ENCODE data around the gene WWOX. TPM values are rescaled to one million over a fixed set of nuclear protein-coding genes. Genes with fewer than 3 reads are reported as not detected.
A peak's percentile ranks its signal among the peaks of the same experiment; 100 is the strongest.

The WWOX gene
- total RNA-seq, 1 donor from 2014 or later: 28.2 TPM

- no peaks in the 10 kb centered on the region for H3K9me3 Mint-ChIP-seq
- H3K27ac Mint-ChIP-seq: no peak overlapping the region
- TF ChIP-seq, protein P1, sequence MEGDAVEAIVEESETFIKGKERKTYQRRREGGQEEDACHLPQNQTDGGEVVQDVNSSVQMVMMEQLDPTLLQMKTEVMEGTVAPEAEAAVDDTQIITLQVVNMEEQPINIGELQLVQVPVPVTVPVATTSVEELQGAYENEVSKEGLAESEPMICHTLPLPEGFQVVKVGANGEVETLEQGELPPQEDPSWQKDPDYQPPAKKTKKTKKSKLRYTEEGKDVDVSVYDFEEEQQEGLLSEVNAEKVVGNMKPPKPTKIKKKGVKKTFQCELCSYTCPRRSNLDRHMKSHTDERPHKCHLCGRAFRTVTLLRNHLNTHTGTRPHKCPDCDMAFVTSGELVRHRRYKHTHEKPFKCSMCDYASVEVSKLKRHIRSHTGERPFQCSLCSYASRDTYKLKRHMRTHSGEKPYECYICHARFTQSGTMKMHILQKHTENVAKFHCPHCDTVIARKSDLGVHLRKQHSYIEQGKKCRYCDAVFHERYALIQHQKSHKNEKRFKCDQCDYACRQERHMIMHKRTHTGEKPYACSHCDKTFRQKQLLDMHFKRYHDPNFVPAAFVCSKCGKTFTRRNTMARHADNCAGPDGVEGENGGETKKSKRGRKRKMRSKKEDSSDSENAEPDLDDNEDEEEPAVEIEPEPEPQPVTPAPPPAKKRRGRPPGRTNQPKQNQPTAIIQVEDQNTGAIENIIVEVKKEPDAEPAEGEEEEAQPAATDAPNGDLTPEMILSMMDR (conservative IDR thresholded peaks at IDR 0.05): no peak
- DNase-seq (ENCODE audit: extremely low spot score, unreplicated experiment): no peak
- no peak overlapping the region for H3K4me3 Mint-ChIP-seq
- H3K27me3 Mint-ChIP-seq: no peaks in the 10 kb centered on the region
- peaks cover 3% of the 10 kb centered on the region for H3K36me3 Mint-ChIP-seq
- H3K4me1 Mint-ChIP-seq (ENCODE audit: unreplicated experiment): peaks cover 13% of the 10 kb centered on the region
Observed at GRCh38 chr16:78520470-78520869, 421.0 kb downstream of the WWOX start.

DNA sequence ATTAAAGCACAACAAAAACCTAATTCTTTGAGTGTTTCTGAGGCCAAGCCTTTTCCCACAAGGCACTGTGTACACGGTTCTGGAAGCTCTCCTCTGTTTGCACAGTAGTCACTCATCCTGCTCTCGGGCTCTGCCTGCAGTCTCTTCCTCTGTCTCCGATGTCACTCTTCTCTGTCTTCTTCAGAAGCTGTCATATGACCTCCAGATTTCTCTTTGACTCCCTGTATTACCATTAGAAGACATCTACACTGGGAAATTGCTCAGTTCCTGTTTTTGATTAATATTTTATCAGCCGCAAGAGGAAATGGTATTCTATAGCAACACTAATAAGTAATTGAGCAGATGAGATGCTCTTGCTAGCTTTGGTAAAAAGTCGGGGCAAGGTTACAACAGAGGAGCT lies 422.9 kb downstream of the WWOX start:
- no peak overlapping the region for H3K27ac Mint-ChIP-seq
- H3K27me3 Mint-ChIP-seq: no peaks in the 10 kb centered on the region
- H3K4me3 Mint-ChIP-seq: no peak overlapping the region
- TF ChIP-seq, protein P1 (conservative IDR thresholded peaks at IDR 0.05): no peak
- peaks cover 13% of the 10 kb centered on the region for H3K4me1 Mint-ChIP-seq (ENCODE audit: unreplicated experiment)
- DNase-seq (ENCODE audit: extremely low spot score, unreplicated experiment): no peak
- H3K9me3 Mint-ChIP-seq: no peaks in the 10 kb centered on the region
- H3K36me3 Mint-ChIP-seq: peaks cover 2% of the 10 kb centered on the region

- peaks cover 13% of the 10 kb centered on the region for H3K4me1 Mint-ChIP-seq (ENCODE audit: unreplicated experiment)
- no peaks in the 10 kb centered on the region for H3K36me3 Mint-ChIP-seq
- no peak for DNase-seq (ENCODE audit: extremely low spot score, unreplicated experiment)
- no peaks in the 10 kb centered on the region for H3K9me3 Mint-ChIP-seq
- H3K4me3 Mint-ChIP-seq: no peak overlapping the region
- H3K27me3 Mint-ChIP-seq: no peaks in the 10 kb centered on the region
- TF ChIP-seq, protein P1 (conservative IDR thresholded peaks at IDR 0.05): no peak
- peak overlapping the region; percentile 15 for H3K27ac Mint-ChIP-seq
Observed at GRCh38 chr16:78523212-78523985, 423.9 kb downstream of the WWOX start.

- TF ChIP-seq, protein P1 (conservative IDR thresholded peaks at IDR 0.05): no peak
Observed at GRCh38 chr16:78524066-78524595, 424.7 kb downstream of the WWOX start.

DNA sequence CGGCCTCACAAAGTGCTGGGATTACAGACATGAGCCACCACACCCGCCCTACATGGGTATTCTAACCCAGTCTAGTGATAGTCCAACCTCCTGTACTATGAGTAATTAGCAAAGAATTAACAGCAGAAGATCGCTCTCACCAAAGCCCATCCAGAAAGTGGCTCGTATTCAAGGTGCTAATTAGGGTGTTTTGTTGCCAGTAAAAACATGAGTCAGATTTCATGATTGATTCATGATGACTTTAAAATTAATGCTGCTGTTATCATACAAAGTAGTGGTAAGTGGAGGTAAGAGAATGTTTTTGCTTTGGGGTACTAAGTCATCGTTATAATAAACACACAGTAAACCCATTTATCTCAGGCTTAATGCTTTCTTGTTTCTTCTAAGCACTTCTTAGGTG lies 428.8 kb downstream of the WWOX start:
- TF ChIP-seq, protein P1 (conservative IDR thresholded peaks at IDR 0.05): no peak
- H3K36me3 Mint-ChIP-seq: no peaks in the 10 kb centered on the region
- DNase-seq (ENCODE audit: extremely low spot score, unreplicated experiment): no peak
- H3K4me3 Mint-ChIP-seq: no peak overlapping the region
- no peaks in the 10 kb centered on the region for H3K27me3 Mint-ChIP-seq
- no peak overlapping the region for H3K27ac Mint-ChIP-seq
- H3K9me3 Mint-ChIP-seq: no peaks in the 10 kb centered on the region
- peaks cover 8% of the 10 kb centered on the region for H3K4me1 Mint-ChIP-seq (ENCODE audit: unreplicated experiment)

More at GRCh38 chr16:78524066-78524595, 424.7 kb downstream of the WWOX start:
- Mint-ChIP-seq H3K27ac (no peak overlapping the region), H3K27me3 (no peaks in the 10 kb centered on the region), H3K4me3 (no peak overlapping the region), H3K4me1 (ENCODE audit: unreplicated experiment) (peaks cover 13% of the 10 kb centered on the region), H3K9me3 (no peaks in the 10 kb centered on the region), H3K36me3 (no peaks in the 10 kb centered on the region)
- DNase-seq (ENCODE audit: extremely low spot score, unreplicated experiment): no peak
